DND-41 (cell line): ENCODE measurements around the gene AVEN.

Source experiments
- ATAC-seq: fragments of 200-7000 bp; cut with Tn5 transposase; 3 replicates; pipeline ENCODE4 v1.9.1; 2021; ENCODE audit warnings: low read depth; ENCODE audit not compliant: insufficient read depth
- DNase-seq: peaks from one replicate; pipeline ENCODE4 v3.0.0-alpha.2; 2020
- H2AFZ ChIP-seq: 2 replicates; pipeline ENCODE4 v1.6.0; 2012; ENCODE audit warnings: low read depth, low read length
- H3K27ac ChIP-seq: 2 replicates; pipeline ENCODE4 v1.5.1; 2012; ENCODE audit warnings: low read length, inconsistent platforms
- H3K27me3 ChIP-seq: fragments of 200-600 bp; sonication (generic); 2 replicates; pipeline ENCODE4 v1.6.0; 2012; ENCODE audit warnings: low read length, mild to moderate bottlenecking, inconsistent platforms; ENCODE audit not compliant: insufficient read depth, poor library complexity
- H3K36me3 ChIP-seq: 2 replicates; pipeline ENCODE4 v1.5.1; 2012; ENCODE audit warnings: low read length, inconsistent platforms; ENCODE audit not compliant: insufficient read depth
- H3K4me1 ChIP-seq: 2 replicates; pipeline ENCODE4 v1.5.1; 2012; ENCODE audit warnings: mild to moderate bottlenecking, low read length; ENCODE audit not compliant: insufficient read depth
- H3K4me2 ChIP-seq: 2 replicates; pipeline ENCODE4 v1.6.0; 2012; ENCODE audit warnings: mild to moderate bottlenecking, moderate library complexity, low read length, inconsistent platforms; ENCODE audit not compliant: insufficient read depth
- H3K4me3 ChIP-seq, 2 experiments: fragments of 200-600 bp in 1 of 2; shearing (Covaris generic) in 1 of 2; 2 replicates each; pipeline ENCODE4 v1.5.1; 2012 to 2016; ENCODE audit warnings: inconsistent platforms in 2 of 2, low read length in 2 of 2, mild to moderate bottlenecking in 2 of 2, low read depth in 1 of 2, moderate library complexity in 1 of 2
- H3K79me2 ChIP-seq: 2 replicates; pipeline ENCODE4 v1.6.0; 2012; ENCODE audit warnings: low read length, inconsistent platforms; ENCODE audit not compliant: insufficient read depth
- H3K9ac ChIP-seq: 2 replicates; pipeline ENCODE4 v1.6.0; 2012; ENCODE audit warnings: low read depth, mild to moderate bottlenecking, inconsistent platforms, low read length, moderate library complexity
- H3K9me3 ChIP-seq: 2 replicates; pipeline ENCODE4 v1.5.1; 2012; ENCODE audit warnings: low read length, moderate library complexity, mild to moderate bottlenecking, inconsistent platforms; ENCODE audit not compliant: insufficient read depth, severe bottlenecking
- H4K20me1 ChIP-seq: 2 replicates; pipeline ENCODE4 v1.6.0; 2012; ENCODE audit warnings: low read length; ENCODE audit not compliant: insufficient read depth
- EZH2 ChIP-seq: IDR thresholded peaks from 3 replicates; pipeline ENCODE4 v1.6.1; 2012; ENCODE audit warnings: borderline replicate concordance, low read depth, mild to moderate bottlenecking, moderate library complexity, low read length, inconsistent platforms; ENCODE audit not compliant: severe bottlenecking
- TF ChIP-seq, protein P1 (sequence below): IDR thresholded peaks from 2 replicates; pipeline ENCODE4 v1.5.1; 2012; ENCODE audit warnings: borderline replicate concordance, low read length, moderate library complexity, mild to moderate bottlenecking; ENCODE audit not compliant: poor library complexity, severe bottlenecking; ENCODE audit errors: extremely low read depth

The AVEN gene, protein sequence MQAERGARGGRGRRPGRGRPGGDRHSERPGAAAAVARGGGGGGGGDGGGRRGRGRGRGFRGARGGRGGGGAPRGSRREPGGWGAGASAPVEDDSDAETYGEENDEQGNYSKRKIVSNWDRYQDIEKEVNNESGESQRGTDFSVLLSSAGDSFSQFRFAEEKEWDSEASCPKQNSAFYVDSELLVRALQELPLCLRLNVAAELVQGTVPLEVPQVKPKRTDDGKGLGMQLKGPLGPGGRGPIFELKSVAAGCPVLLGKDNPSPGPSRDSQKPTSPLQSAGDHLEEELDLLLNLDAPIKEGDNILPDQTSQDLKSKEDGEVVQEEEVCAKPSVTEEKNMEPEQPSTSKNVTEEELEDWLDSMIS

DNA sequence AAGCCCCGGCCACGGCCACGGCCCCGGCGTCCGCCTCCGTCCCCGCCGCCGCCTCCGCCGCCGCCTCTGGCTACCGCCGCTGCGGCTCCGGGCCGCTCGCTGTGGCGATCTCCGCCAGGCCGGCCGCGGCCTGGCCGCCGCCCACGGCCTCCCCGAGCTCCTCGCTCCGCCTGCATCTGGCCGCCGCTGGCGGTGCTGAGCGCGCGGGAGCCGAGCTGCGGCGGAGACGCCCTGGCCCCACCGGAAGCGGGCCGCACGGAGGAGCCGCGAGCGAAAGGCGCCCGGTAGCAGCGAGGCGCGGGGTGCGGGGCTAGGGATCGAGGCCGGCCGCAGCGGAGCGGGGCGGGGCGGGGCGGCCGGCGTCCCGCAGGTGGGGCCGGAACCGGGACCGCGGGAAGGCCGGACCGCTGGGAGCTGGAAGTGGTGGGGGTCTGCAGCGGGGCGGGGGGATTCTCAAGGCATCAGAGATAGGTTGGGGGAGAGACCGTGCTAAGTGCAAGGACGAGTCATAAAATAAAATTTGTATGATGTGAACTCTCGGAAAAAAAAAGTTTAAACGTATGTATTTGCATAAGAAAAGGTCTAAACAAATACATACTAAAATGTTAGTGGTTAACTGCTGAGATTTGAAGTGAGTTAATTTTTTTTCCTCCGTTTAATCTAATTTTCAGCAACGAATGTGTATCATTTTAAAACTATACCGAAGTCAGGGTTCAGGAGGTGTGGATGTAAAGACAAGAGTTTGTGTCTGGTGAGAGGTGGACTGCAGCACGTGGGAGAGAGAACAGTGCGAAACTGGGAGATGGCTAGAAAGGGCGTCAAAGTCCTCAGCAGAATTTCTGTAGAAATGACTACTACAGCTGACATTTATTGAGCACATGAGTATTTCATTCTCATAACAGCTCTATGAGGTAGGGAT lies at the start of gene AVEN:
AVEN (minus strand) TSS at position 334 of the 919 bp plus-strand sequence; CDS start at position 176, 158 bp downstream.
- peak within 1 kb of the TSS; percentile 59 to 88; a peak in 3 of 4 replicates for H3K4me3 ChIP-seq
- peak within 1 kb of the TSS; percentile 97 for H2AFZ ChIP-seq
- H3K9me3 ChIP-seq, result no peaks in the 10 kb centered on the region
- peak within 1 kb of the TSS; percentile 74 for H3K9ac ChIP-seq
- H3K4me2 ChIP-seq, result peak within 1 kb of the TSS; percentile 69
- H3K4me1 ChIP-seq, result peaks cover 21% of the 10 kb centered on the region
- H3K27me3 ChIP-seq, result no peaks in the 10 kb centered on the region
- H3K36me3 ChIP-seq, result no peaks in the 10 kb centered on the region
- H3K27ac ChIP-seq, result peak within 1 kb of the TSS; percentile 87
- no peaks in the 10 kb centered on the region for H3K79me2 ChIP-seq
- TF ChIP-seq EZH2, result no peak
- TF ChIP-seq, protein P1, sequence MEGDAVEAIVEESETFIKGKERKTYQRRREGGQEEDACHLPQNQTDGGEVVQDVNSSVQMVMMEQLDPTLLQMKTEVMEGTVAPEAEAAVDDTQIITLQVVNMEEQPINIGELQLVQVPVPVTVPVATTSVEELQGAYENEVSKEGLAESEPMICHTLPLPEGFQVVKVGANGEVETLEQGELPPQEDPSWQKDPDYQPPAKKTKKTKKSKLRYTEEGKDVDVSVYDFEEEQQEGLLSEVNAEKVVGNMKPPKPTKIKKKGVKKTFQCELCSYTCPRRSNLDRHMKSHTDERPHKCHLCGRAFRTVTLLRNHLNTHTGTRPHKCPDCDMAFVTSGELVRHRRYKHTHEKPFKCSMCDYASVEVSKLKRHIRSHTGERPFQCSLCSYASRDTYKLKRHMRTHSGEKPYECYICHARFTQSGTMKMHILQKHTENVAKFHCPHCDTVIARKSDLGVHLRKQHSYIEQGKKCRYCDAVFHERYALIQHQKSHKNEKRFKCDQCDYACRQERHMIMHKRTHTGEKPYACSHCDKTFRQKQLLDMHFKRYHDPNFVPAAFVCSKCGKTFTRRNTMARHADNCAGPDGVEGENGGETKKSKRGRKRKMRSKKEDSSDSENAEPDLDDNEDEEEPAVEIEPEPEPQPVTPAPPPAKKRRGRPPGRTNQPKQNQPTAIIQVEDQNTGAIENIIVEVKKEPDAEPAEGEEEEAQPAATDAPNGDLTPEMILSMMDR, result no peak
- H4K20me1 ChIP-seq, result no peaks in the 10 kb centered on the region
- ATAC-seq (peak; percentile 78), DNase-seq (peak; percentile 59)

DNA sequence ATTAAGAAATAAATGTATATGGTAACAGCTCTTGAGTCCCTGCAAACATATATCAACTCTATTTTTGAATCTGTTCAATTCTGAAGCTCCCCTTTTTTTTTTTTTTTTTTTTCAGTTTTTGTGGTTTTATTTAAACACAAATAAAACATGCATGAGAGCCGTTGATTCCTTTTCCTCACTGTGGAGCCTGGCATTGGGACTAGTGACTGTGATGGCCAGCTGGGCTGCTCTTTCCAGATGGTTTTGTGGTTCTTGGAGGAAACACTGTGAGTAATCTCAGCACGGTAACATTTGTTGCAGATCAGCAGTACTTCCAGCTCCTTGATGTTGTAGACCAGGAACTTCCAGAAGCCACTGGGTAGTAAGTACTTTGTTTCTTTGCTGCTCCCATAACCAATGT lies 46.7 kb upstream of the AVEN start:
- H3K27ac ChIP-seq, result no peak overlapping the region
- no peak overlapping the region for H3K4me2 ChIP-seq
- TF ChIP-seq, protein P1, result no peak
- TF ChIP-seq EZH2, result no peak

DNA sequence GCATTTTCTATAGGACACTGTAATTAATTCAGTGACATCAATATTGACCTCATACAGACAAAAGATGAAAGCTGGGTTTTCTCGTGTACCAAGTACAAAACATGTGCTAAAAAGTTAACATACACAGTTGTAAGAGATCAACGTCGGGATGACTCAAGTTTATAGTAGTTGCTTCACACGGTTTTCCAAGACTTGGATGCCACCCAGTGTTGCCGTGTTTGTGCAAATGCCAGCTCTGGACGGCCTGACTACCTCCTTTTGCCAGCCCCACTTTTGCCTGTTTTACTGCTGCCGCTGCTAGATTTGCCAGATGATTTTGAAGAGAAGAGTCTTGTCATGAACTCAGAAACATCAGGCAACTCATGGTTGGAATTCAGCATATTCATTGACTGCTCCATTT lies 45.1 kb upstream of the AVEN start:
- Histone ChIP-seq H3K9me3 (no peaks in the 10 kb centered on the region), H4K20me1 (no peaks in the 10 kb centered on the region), H3K27me3 (no peaks in the 10 kb centered on the region), H2AFZ (no peak overlapping the region), H3K4me1 (no peaks in the 10 kb centered on the region), H3K4me3 (no peak overlapping the region), H3K4me2 (no peak overlapping the region), H3K27ac (no peak overlapping the region), H3K79me2 (no peaks in the 10 kb centered on the region), H3K9ac (no peak overlapping the region), H3K36me3 (peaks cover 24% of the 10 kb centered on the region)
- TF ChIP-seq EZH2, result no peak
- TF ChIP-seq, protein P1, result no peak
- ATAC-seq (no peak), DNase-seq (no peak)

More for the DNA sequence above, 46.7 kb upstream of the AVEN start:
- Histone ChIP-seq H2AFZ (no peak overlapping the region), H3K9ac (no peak overlapping the region), H4K20me1 (no peaks in the 10 kb centered on the region), H3K79me2 (no peaks in the 10 kb centered on the region), H3K36me3 (peaks cover 30% of the 10 kb centered on the region), H3K4me1 (no peaks in the 10 kb centered on the region), H3K27me3 (no peaks in the 10 kb centered on the region), H3K9me3 (no peaks in the 10 kb centered on the region), H3K4me3 (no peak overlapping the region)
- DNase-seq, result no peak
- no peak for ATAC-seq
